Bronchial epithelial cell (primary cell): ENCODE measurements around the gene NUDCD3. TPM values are rescaled to one million over a fixed set of nuclear protein-coding genes. Genes with fewer than 3 reads are reported as not detected.

ENCODE experiments used
- DNase-seq: peaks from one replicate; pipeline ENCODE4 v3.0.0-alpha.2; 2010; ENCODE audit warnings: low read depth
- FAIRE-seq: peaks from 2 replicates; lab custom pipeline; 2011; peaks lifted over from hg19 to GRCh38; lab: Jason Lieb, UNC
- H3K27me3 ChIP-seq: 2 replicates; pipeline ENCODE4 v1.5.1; 2011; ENCODE audit warnings: low read length; ENCODE audit not compliant: control insufficient read depth, insufficient read depth
- H3K36me3 ChIP-seq: 2 replicates; pipeline ENCODE4 v1.5.1; 2011; ENCODE audit warnings: low read length; ENCODE audit not compliant: control insufficient read depth, insufficient read depth
- H3K4me3 ChIP-seq: 2 replicates; pipeline ENCODE4 v1.5.1; 2011; ENCODE audit warnings: mild to moderate bottlenecking, low read depth, low read length, control low read depth
- total RNA-seq: library from RNA; depleted of rRNA; stranded (reverse); fragments of >200 nt; gene quantifications from 2 replicates; pipeline ENCODE4 v1.2.1, GENCODE V29; 2014
- TF ChIP-seq, protein P1 (sequence below): IDR thresholded peaks from 2 replicates; pipeline ENCODE4 v1.5.1; 2011; ENCODE audit warnings: mild to moderate bottlenecking, moderate library complexity, low read length, control low read depth, inconsistent platforms; ENCODE audit not compliant: insufficient read depth, severe bottlenecking

The NUDCD3 gene
- total RNA-seq, 1 donor from 2014 or later, result 59.0 TPM

DNA sequence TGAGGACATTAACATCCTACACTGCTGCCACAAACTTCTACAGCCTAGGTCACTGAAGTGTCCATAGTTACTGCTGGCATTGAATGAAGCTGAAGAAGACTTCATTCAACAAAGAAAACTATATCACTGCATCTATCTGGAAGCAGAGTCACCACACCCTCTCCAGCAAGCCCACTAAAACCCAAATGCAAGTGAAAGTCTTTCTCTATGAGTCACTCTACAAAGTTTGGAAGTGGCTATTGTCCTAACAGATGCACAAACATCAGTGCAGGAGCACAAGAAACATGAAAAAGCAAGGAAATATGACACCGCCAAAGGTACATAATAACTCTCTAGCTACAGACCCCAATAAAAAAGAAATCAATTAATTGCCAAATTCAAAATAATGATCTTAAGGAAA is 121.6 kb downstream of the NUDCD3 start:
- FAIRE-seq, result no peak
- Histone ChIP-seq H3K4me3 (no peak overlapping the region), H3K27me3 (no peaks in the 10 kb centered on the region), H3K36me3 (no peaks in the 10 kb centered on the region)
- TF ChIP-seq, protein P1, sequence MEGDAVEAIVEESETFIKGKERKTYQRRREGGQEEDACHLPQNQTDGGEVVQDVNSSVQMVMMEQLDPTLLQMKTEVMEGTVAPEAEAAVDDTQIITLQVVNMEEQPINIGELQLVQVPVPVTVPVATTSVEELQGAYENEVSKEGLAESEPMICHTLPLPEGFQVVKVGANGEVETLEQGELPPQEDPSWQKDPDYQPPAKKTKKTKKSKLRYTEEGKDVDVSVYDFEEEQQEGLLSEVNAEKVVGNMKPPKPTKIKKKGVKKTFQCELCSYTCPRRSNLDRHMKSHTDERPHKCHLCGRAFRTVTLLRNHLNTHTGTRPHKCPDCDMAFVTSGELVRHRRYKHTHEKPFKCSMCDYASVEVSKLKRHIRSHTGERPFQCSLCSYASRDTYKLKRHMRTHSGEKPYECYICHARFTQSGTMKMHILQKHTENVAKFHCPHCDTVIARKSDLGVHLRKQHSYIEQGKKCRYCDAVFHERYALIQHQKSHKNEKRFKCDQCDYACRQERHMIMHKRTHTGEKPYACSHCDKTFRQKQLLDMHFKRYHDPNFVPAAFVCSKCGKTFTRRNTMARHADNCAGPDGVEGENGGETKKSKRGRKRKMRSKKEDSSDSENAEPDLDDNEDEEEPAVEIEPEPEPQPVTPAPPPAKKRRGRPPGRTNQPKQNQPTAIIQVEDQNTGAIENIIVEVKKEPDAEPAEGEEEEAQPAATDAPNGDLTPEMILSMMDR, result no peak
- peak; percentile 44 for DNase-seq

DNA sequence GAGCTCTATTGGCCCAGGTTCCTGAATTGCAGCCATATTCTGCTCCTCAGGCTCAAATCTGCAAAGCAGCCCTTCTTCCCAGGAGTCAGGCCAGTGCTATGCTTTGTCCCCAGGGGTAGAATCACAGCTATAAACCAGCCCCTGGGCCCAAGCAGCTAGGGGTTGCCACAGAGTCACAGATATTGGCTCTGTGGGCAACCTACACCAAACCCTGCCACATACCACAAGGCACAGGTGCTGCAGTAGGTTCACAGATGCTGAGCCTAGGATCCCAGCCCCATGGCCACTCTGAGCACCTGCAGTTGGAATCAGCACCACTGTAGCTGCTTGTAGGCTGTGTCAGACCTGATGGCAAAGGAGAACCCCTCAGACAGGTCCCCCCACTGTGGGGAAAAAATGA is 122.0 kb downstream of the NUDCD3 start:
- TF ChIP-seq, protein P1, result no peak
- FAIRE-seq (peak; percentile 60), DNase-seq (no peak)
- Histone ChIP-seq H3K27me3 (no peaks in the 10 kb centered on the region), H3K4me3 (no peak overlapping the region), H3K36me3 (no peaks in the 10 kb centered on the region)

DNA sequence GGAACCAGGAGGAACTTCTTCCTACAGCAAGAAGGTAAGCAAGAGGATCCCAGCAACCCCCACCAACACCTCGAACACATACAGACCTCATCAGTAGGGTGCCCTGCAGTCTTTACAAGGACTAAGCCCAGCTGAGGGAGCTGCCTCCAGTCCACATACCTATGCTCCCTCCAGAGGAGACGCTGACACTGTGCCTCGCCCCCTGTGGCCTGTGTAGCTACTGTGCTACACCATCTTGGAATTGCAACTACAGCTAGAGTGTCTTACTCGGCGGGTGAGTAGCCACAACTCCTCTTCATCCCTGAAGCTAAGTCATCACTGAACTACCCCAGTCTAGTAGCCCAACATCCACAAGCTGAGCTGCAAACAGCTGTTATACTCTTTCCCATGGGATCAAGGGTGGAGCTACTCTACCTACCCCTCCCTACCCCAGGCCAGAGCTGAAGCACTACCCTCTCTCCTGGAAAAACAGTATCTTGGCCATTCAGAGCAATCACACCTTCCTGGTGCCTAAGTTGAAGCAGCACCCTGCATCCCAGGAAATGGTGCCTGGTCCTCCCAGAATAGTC is 122.9 kb downstream of the NUDCD3 start:
- Histone ChIP-seq H3K27me3 (no peaks in the 10 kb centered on the region), H3K4me3 (no peak overlapping the region), H3K36me3 (no peaks in the 10 kb centered on the region)
- TF ChIP-seq, protein P1, result no peak
- FAIRE-seq (peak; percentile 83), DNase-seq (no peak)

DNA sequence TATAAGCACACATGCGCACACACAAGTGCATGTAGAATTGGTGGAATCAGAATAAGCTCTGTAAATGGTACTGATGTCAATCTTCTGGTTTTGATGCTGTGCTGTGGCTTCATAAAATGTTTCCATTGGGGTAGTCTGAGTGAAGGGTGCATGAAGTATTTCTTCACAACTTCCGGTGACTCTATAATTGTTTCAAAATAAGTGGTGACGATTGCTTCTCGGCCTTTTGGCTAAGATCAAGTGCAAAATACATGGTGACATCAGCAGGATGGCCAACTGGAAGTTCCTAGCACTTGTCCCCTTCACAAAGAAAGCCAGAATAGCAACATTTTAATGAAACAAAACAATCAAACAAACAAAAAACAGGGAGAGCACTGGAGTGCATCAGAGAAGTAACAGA is 123.5 kb downstream of the NUDCD3 start:
- DNase-seq (no peak), FAIRE-seq (no peak)
- Histone ChIP-seq H3K27me3 (no peaks in the 10 kb centered on the region), H3K4me3 (no peak overlapping the region), H3K36me3 (no peaks in the 10 kb centered on the region)
- TF ChIP-seq, protein P1, result no peak

DNA sequence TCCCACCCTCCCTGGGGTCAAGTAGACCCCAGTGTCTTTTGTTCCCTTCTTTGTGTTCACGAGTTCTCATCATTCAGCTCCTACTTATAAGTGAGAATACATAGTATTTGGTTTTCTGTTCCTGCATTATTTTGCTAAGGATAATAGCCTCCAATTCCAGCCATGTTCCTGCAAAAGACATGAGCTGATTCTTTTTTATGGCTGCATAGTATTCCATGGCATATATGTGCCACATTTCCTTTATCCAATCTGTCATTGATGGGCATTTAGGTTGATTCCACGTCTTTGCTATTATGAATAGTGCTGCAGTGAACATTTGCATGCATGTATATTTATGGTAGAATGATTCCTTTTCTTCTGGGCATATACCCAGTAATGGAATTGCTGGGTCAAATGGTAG is 136.8 kb downstream of the NUDCD3 start:
- DNase-seq, result no peak
- Histone ChIP-seq H3K36me3 (no peaks in the 10 kb centered on the region), H3K4me3 (no peak overlapping the region), H3K27me3 (no peaks in the 10 kb centered on the region)
- TF ChIP-seq, protein P1, result no peak
- FAIRE-seq, result no peak
